Measurements from ENCODE around the gene FGD6.
"Not testable (repeated sequence)": the region's sequence is repeated elsewhere in the genome, so short reads cannot be mapped to it uniquely, and the experiment has no call there.

FGD6 gene

DNA sequence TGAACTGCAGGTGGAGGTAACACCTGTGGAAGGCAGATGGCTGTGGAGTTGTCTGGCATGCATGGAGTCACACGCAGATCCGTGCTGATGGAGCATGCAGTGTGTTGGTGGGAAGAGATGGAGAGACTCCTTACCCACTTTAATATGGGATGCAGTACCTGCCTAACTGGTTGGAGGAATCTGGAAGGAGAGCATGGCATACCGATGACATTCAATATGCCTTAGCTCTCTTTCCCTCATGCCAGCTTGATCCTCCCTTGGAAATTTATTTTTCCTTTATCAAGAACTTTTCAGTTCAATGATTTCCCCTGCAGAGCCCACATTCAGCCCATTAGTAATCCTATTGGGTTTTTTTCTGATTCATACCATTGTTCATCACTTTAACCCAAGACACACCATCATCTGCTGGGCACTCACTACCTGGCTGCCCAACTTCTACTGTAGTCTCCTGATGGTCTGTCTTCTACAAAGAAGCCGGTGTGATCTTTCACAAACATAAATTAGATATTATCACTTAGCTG is 117.9 kb downstream of the FGD6 start:
- H3K14ac ChIP-seq (ENCODE audit: low read length) = no peak overlapping the region
- H2BK120ac ChIP-seq (ENCODE audit: insufficient read depth, low read length, poor library complexity) = no peak overlapping the region
- no peaks in the 10 kb centered on the region for H3K27me3 ChIP-seq (ENCODE audit: insufficient read depth, low read length)
- peak in 1 of 2 donors; percentile 7 for DNase-seq
- no peak overlapping the region for H2BK5ac ChIP-seq (ENCODE audit: low read depth, low read length, poor library complexity)
- H3K79me2 ChIP-seq (ENCODE audit: control insufficient read depth, insufficient read depth, low read length, poor library complexity) = no peaks in the 10 kb centered on the region
- H2AK5ac ChIP-seq (ENCODE audit: low read length) = no peak overlapping the region
- peaks cover 7 to 19% of the 10 kb centered on the region in 2 experiments for H3K4me1 ChIP-seq (ENCODE audit: control insufficient read depth in 1 of 2, insufficient read depth in 2 of 2, low read length in 2 of 2)
- no peak overlapping the region for H3K9ac ChIP-seq (ENCODE audit: low read length)
- peaks cover 10 to 21% of the 10 kb centered on the region in 2 experiments for H3K36me3 ChIP-seq (ENCODE audit: control insufficient read depth in 1 of 2, insufficient read depth in 2 of 2, low read length in 2 of 2)
- H2BK12ac ChIP-seq (ENCODE audit: low read length) = no peak overlapping the region
- H4K8ac ChIP-seq (ENCODE audit: low read depth, low read length) = no peak overlapping the region
- H3K4me2 ChIP-seq (ENCODE audit: low read length) = no peak overlapping the region
- H4K12ac ChIP-seq (ENCODE audit: low read depth, low read length) = no peak overlapping the region
- no peak overlapping the region for H3K4ac ChIP-seq (ENCODE audit: low read depth, low read length)
- peaks cover 5% of the 10 kb centered on the region for H3K79me1 ChIP-seq (ENCODE audit: low read length)
- no peak overlapping the region for H3K18ac ChIP-seq (ENCODE audit: low read length)
- H3K4me3 ChIP-seq (ENCODE audit: low read depth, low read length) = no peak overlapping the region
- no peaks in the 10 kb centered on the region for H3K9me3 ChIP-seq (ENCODE audit: insufficient read depth, low read depth, low read length)
- H4K91ac ChIP-seq (ENCODE audit: low read depth, low read length) = no peak overlapping the region
- H2AFZ ChIP-seq (ENCODE audit: insufficient read depth, low read length, poor library complexity) = no peak overlapping the region
- no peak overlapping the region for H3K23ac ChIP-seq (ENCODE audit: low read length)
- H3K27ac ChIP-seq (ENCODE audit: low read depth, low read length) = no peak overlapping the region
- no CpG with 5 or more reads among the region's 4 CpGs for whole genome bisulfite sequencing (ENCODE audit: extremely low coverage, insufficient coverage, insufficient read length)

DNA sequence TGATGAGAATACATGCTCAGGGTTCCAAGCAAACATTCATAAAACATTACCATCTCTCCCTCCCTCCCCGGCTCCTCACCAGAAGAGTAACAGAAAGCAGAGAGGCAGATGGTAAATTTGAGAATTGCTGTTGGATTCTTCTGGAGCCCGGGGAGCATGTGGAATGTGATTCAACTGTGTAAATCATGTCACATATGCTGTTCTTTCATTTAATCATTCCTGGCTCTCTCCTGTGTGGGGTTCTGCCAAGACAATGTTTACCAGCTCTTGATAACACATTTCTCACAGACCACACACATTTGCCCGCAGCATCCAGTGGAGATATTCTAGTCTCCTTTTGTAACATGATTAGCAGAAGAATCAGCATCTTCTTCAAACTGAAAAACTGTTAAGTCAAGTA is 120.4 kb downstream of the FGD6 start:
- Histone ChIP-seq H4K8ac (ENCODE audit: low read depth, low read length) (no peak overlapping the region), H4K12ac (ENCODE audit: low read depth, low read length) (no peak overlapping the region), H3K14ac (ENCODE audit: low read length) (peak overlapping the region; percentile 22), H2AFZ (ENCODE audit: insufficient read depth, low read length, poor library complexity) (no peak overlapping the region), H3K23ac (ENCODE audit: low read length) (no peak overlapping the region), H3K27me3 (ENCODE audit: insufficient read depth, low read length) (no peaks in the 10 kb centered on the region), H3K4me1 (ENCODE audit: control insufficient read depth in 1 of 2, insufficient read depth in 2 of 2, low read length in 2 of 2) (peaks cover 7 to 19% of the 10 kb centered on the region in 2 experiments), H2BK120ac (ENCODE audit: insufficient read depth, low read length, poor library complexity) (no peak overlapping the region), H2AK5ac (ENCODE audit: low read length) (no peak overlapping the region), H4K91ac (ENCODE audit: low read depth, low read length) (no peak overlapping the region), H3K4me3 (ENCODE audit: low read depth, low read length) (no peak overlapping the region), H2BK12ac (ENCODE audit: low read length) (no peak overlapping the region), H3K79me1 (ENCODE audit: low read length) (peaks cover 5% of the 10 kb centered on the region), H3K9ac (ENCODE audit: low read length) (no peak overlapping the region), H3K9me3 (ENCODE audit: insufficient read depth, low read depth, low read length) (no peaks in the 10 kb centered on the region), H3K27ac (ENCODE audit: low read depth, low read length) (no peak overlapping the region), H3K36me3 (ENCODE audit: control insufficient read depth in 1 of 2, insufficient read depth in 2 of 2, low read length in 2 of 2) (peaks cover 14 to 26% of the 10 kb centered on the region in 2 experiments), H3K4ac (ENCODE audit: low read depth, low read length) (no peak overlapping the region), H3K18ac (ENCODE audit: low read length) (no peak overlapping the region), H3K4me2 (ENCODE audit: low read length) (no peak overlapping the region), H3K79me2 (ENCODE audit: control insufficient read depth, insufficient read depth, low read length, poor library complexity) (no peaks in the 10 kb centered on the region), H2BK5ac (ENCODE audit: low read depth, low read length, poor library complexity) (no peak overlapping the region)
- no CpG with 5 or more reads among the region's 3 CpGs for whole genome bisulfite sequencing (ENCODE audit: extremely low coverage, insufficient coverage, insufficient read length)
- no peak for DNase-seq

DNA sequence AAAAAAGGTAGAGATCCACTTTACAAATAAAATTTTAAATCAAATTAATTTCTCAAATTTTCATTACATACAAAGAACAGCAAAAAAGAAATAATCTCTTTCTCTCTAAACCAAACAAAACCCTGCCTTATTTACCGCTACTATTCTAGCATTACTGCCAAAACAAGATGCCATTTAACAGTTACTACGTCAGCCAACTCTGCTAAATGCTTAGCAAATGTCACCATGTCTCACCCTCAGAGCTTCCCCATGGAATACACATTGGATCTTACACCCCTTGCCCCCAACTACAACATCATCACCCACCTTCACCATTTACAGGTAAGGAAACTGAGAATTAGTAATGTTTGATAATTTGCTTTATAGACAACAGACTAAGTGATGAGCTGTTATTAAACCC is 120.9 kb downstream of the FGD6 start:
- no peaks in the 10 kb centered on the region for H3K9me3 ChIP-seq (ENCODE audit: insufficient read depth, low read depth, low read length)
- H2AFZ ChIP-seq (ENCODE audit: insufficient read depth, low read length, poor library complexity) = no peak overlapping the region
- no peak overlapping the region for H2AK5ac ChIP-seq (ENCODE audit: low read length)
- no peak for DNase-seq
- H4K12ac ChIP-seq (ENCODE audit: low read depth, low read length) = no peak overlapping the region
- no peak overlapping the region for H3K27ac ChIP-seq (ENCODE audit: low read depth, low read length)
- no peaks in the 10 kb centered on the region for H3K79me2 ChIP-seq (ENCODE audit: control insufficient read depth, insufficient read depth, low read length, poor library complexity)
- H4K91ac ChIP-seq (ENCODE audit: low read depth, low read length) = no peak overlapping the region
- no peaks in the 10 kb centered on the region for H3K27me3 ChIP-seq (ENCODE audit: insufficient read depth, low read length)
- H3K4me2 ChIP-seq (ENCODE audit: low read length) = no peak overlapping the region
- no peak overlapping the region for H2BK5ac ChIP-seq (ENCODE audit: low read depth, low read length, poor library complexity)
- H2BK120ac ChIP-seq (ENCODE audit: insufficient read depth, low read length, poor library complexity) = no peak overlapping the region
- H3K4ac ChIP-seq (ENCODE audit: low read depth, low read length) = no peak overlapping the region
- H3K14ac ChIP-seq (ENCODE audit: low read length) = no peak overlapping the region
- no peak overlapping the region for H3K4me3 ChIP-seq (ENCODE audit: low read depth, low read length)
- no peak overlapping the region for H3K18ac ChIP-seq (ENCODE audit: low read length)
- no peak overlapping the region for H4K8ac ChIP-seq (ENCODE audit: low read depth, low read length)
- no peak overlapping the region for H3K23ac ChIP-seq (ENCODE audit: low read length)
- peaks cover 13 to 25% of the 10 kb centered on the region in 2 experiments for H3K36me3 ChIP-seq (ENCODE audit: control insufficient read depth in 1 of 2, insufficient read depth in 2 of 2, low read length in 2 of 2)
- no CpG with 5 or more reads among the region's 2 CpGs for WGBS (ENCODE audit: extremely low coverage, insufficient coverage, insufficient read length)
- H3K4me1 ChIP-seq (ENCODE audit: control insufficient read depth in 1 of 2, insufficient read depth in 2 of 2, low read length in 2 of 2) = peaks cover 7 to 19% of the 10 kb centered on the region in 2 experiments
- no peak overlapping the region for H2BK12ac ChIP-seq (ENCODE audit: low read length)
- H3K9ac ChIP-seq (ENCODE audit: low read length) = no peak overlapping the region
- H3K79me1 ChIP-seq (ENCODE audit: low read length) = peaks cover 5% of the 10 kb centered on the region

DNA sequence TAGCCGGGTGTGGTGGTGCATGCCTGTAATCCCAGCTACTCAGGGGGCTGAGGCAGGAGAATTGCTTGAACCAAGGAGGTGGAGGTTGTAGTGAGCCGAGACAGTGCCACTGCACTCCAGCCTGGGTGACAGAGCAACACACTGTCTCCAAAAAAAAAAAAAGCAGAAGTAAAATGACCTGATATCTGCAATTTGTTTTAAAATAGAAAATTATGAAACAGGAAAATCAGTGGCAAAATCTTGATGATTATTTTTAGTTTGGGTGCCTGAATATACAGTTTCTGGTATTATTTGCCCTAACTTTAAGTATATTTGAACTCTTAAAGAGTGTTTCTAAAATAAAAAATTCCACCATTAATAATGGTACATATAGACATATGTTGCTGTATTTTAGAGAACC is 121.4 kb downstream of the FGD6 start:
- H2BK12ac ChIP-seq (ENCODE audit: low read length); H3K79me1 ChIP-seq (ENCODE audit: low read length); H3K4me3 ChIP-seq (ENCODE audit: low read depth, low read length); H2AFZ ChIP-seq (ENCODE audit: insufficient read depth, low read length, poor library complexity); H3K9me3 ChIP-seq (ENCODE audit: insufficient read depth, low read depth, low read length); H3K79me2 ChIP-seq (ENCODE audit: control insufficient read depth, insufficient read depth, low read length, poor library complexity); H4K12ac ChIP-seq (ENCODE audit: low read depth, low read length); H3K23ac ChIP-seq (ENCODE audit: low read length); H3K9ac ChIP-seq (ENCODE audit: low read length); H3K18ac ChIP-seq (ENCODE audit: low read length); H4K8ac ChIP-seq (ENCODE audit: low read depth, low read length); H2AK5ac ChIP-seq (ENCODE audit: low read length); H3K14ac ChIP-seq (ENCODE audit: low read length); H3K4me2 ChIP-seq (ENCODE audit: low read length); H4K91ac ChIP-seq (ENCODE audit: low read depth, low read length); H2BK5ac ChIP-seq (ENCODE audit: low read depth, low read length, poor library complexity); H3K27ac ChIP-seq (ENCODE audit: low read depth, low read length); H3K27me3 ChIP-seq (ENCODE audit: insufficient read depth, low read length); DNase-seq; H2BK120ac ChIP-seq (ENCODE audit: insufficient read depth, low read length, poor library complexity); H3K4ac ChIP-seq (ENCODE audit: low read depth, low read length): not testable (repeated sequence)
- WGBS (ENCODE audit: extremely low coverage, insufficient coverage, insufficient read length) = no CpG with 5 or more reads among the region's 2 CpGs
- Histone ChIP-seq H3K4me1 (ENCODE audit: control insufficient read depth in 1 of 2, insufficient read depth in 2 of 2, low read length in 2 of 2) (peaks cover 7 to 19% of the 10 kb centered on the region in 2 experiments), H3K36me3 (ENCODE audit: control insufficient read depth in 1 of 2, insufficient read depth in 2 of 2, low read length in 2 of 2) (peaks cover 14 to 25% of the 10 kb centered on the region in 2 experiments)
